ENCODE data around the gene TNFRSF4.

DNA sequence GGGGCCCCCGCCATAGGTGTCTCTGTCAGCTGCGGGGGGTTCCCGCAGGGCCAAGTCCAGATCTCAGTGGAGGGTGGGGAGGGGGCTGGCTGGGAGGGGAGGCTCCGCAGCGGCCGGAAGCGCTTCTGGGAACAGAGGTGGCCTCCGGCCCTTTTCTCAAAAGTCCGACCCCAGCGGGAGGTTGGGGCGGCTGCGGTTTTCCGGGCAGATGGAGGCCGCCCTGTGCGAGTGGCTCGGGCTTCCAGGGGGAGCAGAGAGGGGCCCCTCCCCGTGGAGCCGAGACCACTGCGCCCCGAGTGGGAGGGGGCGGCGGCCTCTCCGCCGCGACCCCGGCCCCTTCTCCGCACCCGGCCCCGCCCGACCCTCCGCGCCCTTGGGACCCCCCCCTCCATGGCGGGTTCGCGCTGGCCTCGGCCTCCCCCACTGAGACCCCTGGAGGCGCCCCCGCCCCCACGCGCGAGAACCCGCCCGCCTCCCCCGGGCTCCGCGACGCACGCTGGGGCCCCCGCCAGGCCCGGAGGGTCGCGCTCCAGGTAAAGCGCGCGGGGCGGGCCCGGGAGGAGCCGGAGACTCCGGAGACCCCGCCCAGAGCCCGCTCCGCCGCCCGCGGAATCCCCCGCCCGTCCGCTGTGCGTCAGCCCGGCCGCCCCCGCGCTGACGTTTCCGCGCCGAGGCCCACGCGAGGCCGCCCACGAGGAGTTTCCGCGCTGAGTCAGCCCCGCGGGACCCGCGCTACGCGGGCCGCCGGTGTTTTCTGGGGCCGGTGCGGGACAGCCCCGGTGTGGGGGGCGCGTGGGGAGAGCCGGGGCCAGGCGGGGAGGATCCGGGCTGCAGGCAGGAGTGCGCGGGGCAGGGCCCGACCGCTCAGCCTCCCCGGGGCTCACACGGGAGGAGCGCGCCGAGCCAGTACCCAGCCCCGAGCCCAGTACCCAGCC lies 12.8 kb downstream of the TNFRSF4 start:
- TF ChIP-seq, protein P1, sequence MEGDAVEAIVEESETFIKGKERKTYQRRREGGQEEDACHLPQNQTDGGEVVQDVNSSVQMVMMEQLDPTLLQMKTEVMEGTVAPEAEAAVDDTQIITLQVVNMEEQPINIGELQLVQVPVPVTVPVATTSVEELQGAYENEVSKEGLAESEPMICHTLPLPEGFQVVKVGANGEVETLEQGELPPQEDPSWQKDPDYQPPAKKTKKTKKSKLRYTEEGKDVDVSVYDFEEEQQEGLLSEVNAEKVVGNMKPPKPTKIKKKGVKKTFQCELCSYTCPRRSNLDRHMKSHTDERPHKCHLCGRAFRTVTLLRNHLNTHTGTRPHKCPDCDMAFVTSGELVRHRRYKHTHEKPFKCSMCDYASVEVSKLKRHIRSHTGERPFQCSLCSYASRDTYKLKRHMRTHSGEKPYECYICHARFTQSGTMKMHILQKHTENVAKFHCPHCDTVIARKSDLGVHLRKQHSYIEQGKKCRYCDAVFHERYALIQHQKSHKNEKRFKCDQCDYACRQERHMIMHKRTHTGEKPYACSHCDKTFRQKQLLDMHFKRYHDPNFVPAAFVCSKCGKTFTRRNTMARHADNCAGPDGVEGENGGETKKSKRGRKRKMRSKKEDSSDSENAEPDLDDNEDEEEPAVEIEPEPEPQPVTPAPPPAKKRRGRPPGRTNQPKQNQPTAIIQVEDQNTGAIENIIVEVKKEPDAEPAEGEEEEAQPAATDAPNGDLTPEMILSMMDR (IDR thresholded peaks at IDR 0.05; ENCODE audit: low read depth, low read length), result no peak
- TF ChIP-seq POLR2A (IDR thresholded peaks at IDR 0.05; ENCODE audit: extremely low read depth, insufficient read length), result no peak

All from NB4 (cell line).